Lower lobe of right lung (tissue), 2 donors: ENCODE results near the gene CSGALNACT2. TPM values are rescaled to one million over a fixed set of nuclear protein-coding genes. Genes with fewer than 3 reads are reported as not detected.

Experiments
- ATAC-seq, 2 donors: fragments of 200-7000 bp; cut with Tn5 transposase; one replicate each; pipeline ENCODE4 v1.9.1; 2020 to 2022; ENCODE audit warnings: mild to moderate bottlenecking in 2 of 2, moderate library complexity in 2 of 2
- DNase-seq: peaks from one replicate; pipeline ENCODE4 v3.0.0-alpha.2; 2020
- H3K27ac ChIP-seq: fragments of 200-600 bp; one replicate; pipeline ENCODE4 v1.8.0; 2022
- H3K27me3 ChIP-seq: fragments of 200-600 bp; one replicate; pipeline ENCODE4 v1.8.0; 2022; ENCODE audit warnings: low read depth
- H3K36me3 ChIP-seq: fragments of 200-600 bp; one replicate; pipeline ENCODE4 v1.8.0; 2022; ENCODE audit warnings: mild to moderate bottlenecking
- H3K4me1 ChIP-seq: fragments of 200-600 bp; one replicate; pipeline ENCODE4 v1.8.0; 2022
- H3K4me3 ChIP-seq: fragments of 200-600 bp; one replicate; pipeline ENCODE4 v1.8.0; 2022; ENCODE audit warnings: mild to moderate bottlenecking
- H3K9me3 ChIP-seq: fragments of 200-600 bp; one replicate; pipeline ENCODE4 v1.8.0; 2022
- intact Hi-C: fragments of 100-400 bp; cut with DNase I; formaldehyde crosslinking; loops from one replicate; pipeline ENCODE4 v1.11.0; 2022
- total RNA-seq: library from RNA; stranded (reverse); fragmentation: NEBNext Ultra II Directional; extraction: Animal tissue kit (Norgen Biotek cat#: 25700); gene quantifications from one replicate; pipeline ENCODE4 v1.2.1, GENCODE V29; 2021
- TF ChIP-seq, protein P1 (sequence below): fragments of 200-600 bp; IDR thresholded peaks from one replicate; pipeline ENCODE4 v1.8.0; 2022; ENCODE audit warnings: antibody characterized with exemption, mild to moderate bottlenecking
- donor health status: DM: no; HTN: yes; CAD: no; lungs with severe emphysema.

The CSGALNACT2 gene
- total RNA-seq, 1 donor from 2014 or later: 36.4 TPM

DNA sequence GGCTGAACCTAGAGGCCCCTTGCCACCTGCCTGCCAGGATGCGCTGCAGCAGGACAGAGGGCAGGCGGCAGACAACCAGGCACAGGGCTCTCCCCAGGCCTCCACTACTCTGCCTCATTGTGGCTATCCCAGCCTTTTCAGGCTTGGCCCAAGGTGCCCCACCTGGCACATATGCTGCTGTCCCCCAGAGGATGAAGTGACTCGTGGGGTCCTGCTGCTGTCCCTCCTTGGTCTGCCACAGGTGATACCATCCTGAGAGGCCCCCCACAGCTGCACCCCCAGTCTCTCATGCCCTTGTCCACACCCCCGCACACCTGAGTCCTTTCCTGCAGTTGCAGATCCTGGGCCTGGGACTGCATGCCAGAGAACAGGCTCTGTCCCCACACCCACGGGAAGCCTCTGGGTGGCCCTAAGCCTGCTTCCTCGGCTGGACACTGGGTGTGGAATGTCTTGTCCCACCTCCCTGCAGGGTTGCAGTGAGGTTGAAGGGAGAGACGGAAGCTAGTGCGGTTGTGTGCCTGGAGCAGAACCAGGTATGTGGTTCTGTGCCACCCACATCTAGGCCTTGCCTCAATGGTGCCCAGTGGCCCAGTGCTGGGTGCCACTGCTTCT, 73.3 kb downstream of the CSGALNACT2 start:
- no peaks in the 10 kb centered on the region for H3K27me3 ChIP-seq
- no peaks in the 10 kb centered on the region for H3K36me3 ChIP-seq
- no peak overlapping the region for H3K4me3 ChIP-seq
- TF ChIP-seq, protein P1, sequence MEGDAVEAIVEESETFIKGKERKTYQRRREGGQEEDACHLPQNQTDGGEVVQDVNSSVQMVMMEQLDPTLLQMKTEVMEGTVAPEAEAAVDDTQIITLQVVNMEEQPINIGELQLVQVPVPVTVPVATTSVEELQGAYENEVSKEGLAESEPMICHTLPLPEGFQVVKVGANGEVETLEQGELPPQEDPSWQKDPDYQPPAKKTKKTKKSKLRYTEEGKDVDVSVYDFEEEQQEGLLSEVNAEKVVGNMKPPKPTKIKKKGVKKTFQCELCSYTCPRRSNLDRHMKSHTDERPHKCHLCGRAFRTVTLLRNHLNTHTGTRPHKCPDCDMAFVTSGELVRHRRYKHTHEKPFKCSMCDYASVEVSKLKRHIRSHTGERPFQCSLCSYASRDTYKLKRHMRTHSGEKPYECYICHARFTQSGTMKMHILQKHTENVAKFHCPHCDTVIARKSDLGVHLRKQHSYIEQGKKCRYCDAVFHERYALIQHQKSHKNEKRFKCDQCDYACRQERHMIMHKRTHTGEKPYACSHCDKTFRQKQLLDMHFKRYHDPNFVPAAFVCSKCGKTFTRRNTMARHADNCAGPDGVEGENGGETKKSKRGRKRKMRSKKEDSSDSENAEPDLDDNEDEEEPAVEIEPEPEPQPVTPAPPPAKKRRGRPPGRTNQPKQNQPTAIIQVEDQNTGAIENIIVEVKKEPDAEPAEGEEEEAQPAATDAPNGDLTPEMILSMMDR: no peak
- peak; percentile 20 for DNase-seq
- no peak for ATAC-seq
- H3K4me1 ChIP-seq: no peaks in the 10 kb centered on the region
- H3K9me3 ChIP-seq: no peaks in the 10 kb centered on the region
- no peak overlapping the region for H3K27ac ChIP-seq
- intact Hi-C loops: no loop called here

DNA sequence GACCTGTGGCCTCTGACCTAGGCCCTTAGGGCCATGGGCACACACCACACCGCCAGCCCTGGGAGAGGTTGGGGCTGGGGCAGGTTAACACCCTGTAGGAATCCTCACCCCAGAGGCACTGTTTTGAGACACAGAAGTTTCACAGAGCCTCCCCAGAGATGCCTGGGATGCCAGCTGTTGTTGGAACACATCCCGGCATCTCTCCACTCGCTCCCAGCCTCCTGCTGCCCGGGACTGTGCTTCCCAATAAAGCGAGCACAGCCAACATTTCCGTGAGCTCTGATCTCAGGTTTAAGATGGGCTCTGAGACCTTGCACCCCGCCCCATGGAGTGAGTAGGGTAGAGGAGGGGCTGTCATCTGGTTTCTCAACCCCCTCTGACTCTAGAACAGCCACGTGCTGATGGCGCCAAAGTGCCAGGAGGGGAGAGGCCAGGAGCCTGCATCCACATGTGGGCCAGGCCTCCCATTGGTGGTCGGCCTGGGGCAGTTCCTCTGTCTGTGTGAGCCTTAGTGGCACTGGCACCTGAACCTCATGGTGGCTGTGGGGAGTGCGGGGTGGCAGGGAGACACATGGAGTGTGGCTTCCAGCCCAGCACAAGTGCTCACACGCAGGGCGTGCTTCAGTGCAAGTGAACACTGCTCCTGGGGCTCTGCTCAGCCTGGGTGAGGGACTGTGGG, 73.9 kb downstream of the CSGALNACT2 start:
- intact Hi-C loops: no loop called here
- no peak for ATAC-seq
- H3K36me3 ChIP-seq: no peaks in the 10 kb centered on the region
- H3K4me3 ChIP-seq: no peak overlapping the region
- no peak overlapping the region for H3K27ac ChIP-seq
- DNase-seq: peak; percentile 35
- H3K4me1 ChIP-seq: no peaks in the 10 kb centered on the region
- no peaks in the 10 kb centered on the region for H3K27me3 ChIP-seq
- TF ChIP-seq, protein P1: no peak
- no peaks in the 10 kb centered on the region for H3K9me3 ChIP-seq

DNA sequence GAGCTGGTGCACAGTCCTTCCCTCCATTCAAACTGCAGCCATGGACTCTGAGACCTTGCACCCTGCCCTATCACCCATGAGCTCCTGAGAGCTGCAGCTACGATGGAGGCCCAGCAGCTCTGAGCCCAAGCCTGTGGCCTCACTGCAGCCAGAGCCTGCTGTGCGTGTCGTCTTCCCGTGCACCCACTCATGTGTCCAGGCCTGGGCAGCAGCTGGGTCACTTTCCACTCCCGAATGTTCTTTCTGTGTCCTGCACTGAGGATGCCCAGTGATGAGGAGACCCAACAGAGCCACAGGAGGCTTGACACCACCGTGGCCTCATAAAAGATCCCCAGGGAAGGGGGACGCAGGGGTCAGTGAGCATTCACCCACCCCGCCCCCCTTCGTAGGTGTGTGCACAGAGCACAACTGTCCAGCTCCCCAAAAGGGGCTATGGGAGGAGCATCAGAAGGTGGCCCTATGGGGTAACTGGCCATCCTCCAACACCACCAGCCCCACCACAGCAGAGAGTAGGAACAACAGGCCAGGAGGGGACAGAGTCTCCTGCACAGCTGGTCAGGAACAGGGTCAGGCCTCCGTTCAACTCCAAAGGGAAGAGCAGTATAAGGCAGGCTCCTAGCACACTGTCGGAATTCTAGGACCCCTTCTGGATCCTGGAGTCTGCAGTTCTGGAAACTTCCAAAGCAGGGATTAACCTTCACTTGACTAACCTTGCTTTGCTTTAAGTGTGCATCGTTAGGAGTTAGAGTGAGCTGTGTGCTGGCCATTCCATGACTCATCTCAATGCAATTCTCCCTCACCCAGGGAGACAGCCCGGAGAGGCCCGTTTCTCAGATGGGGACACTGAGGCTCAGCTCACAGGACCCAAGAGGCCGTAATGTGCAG, 76.1 kb downstream of the CSGALNACT2 start:
- intact Hi-C loops: no loop called here
- Histone ChIP-seq H3K4me3 (no peak overlapping the region), H3K27ac (no peak overlapping the region), H3K4me1 (no peaks in the 10 kb centered on the region), H3K36me3 (no peaks in the 10 kb centered on the region), H3K27me3 (no peaks in the 10 kb centered on the region), H3K9me3 (no peaks in the 10 kb centered on the region)
- DNase-seq (no peak), ATAC-seq (no peak)
- TF ChIP-seq, protein P1: no peak

DNA sequence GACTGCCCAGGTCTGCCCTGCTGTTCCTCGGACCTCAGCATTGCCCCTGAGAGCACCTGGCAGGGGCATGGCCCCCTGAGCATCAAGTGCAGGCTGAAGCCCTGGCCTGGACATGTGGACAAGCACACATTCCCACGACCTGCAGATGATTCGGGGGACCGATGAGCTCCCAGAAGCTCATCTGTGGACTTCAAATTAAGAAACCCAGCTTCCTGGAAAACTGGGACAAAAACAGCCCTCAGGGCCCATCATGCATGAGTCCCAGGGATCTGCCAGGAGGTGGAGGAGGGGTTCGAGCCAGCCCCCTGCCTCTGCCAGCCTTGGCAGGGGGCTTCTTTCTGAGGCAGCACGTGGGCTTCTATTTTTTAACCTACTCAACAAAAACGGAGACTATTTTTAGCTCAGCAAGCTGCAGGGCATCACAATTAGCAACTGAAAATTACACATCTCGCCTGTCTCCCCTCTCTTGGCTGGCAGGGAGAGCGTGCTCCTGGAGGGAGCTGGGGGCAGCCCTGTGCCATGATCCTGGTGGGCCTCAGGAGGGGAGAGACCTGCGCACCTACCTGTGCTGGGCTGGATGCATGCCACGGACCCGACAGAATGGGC, 76.8 kb downstream of the CSGALNACT2 start:
- H3K4me3 ChIP-seq: no peak overlapping the region
- TF ChIP-seq, protein P1: no peak
- intact Hi-C loops: no loop called here
- H3K27ac ChIP-seq: no peak overlapping the region
- H3K27me3 ChIP-seq: no peaks in the 10 kb centered on the region
- no peaks in the 10 kb centered on the region for H3K36me3 ChIP-seq
- ATAC-seq (no peak), DNase-seq (no peak)
- no peaks in the 10 kb centered on the region for H3K9me3 ChIP-seq
- no peaks in the 10 kb centered on the region for H3K4me1 ChIP-seq

DNA sequence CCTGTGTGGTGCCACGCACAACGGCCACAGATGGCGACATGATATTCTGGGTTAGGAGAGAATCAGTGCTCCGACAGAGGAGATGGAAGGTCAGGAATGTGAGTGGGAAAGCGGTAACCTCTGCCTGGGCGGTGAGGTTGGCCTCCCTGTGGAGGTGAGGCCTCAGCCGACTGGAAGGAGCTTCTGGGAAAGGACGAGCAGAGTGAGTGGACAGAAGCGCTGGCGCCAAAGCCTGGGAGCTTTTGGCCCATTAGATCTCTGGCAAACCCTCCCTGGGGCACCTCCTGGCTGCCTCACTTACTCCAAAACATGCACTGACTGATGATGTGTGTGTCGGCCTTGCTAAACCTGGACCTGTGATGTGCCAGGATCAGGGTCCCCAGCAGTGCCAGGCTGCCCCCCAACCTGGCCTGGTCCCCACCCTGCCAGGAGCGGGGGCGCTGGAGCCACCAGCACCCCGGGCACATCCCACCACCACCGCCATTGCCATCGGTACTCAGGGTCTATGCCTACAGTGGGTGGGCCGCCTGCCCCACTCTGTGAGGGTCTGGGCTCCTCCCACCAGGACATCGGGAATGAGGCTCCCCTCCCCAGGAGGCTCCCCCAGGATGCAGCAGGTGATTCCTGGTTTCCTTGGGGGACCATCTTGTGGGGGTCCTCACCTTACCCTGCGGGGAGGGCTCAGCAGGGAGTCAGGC, 77.7 kb downstream of the CSGALNACT2 start:
- Histone ChIP-seq H3K36me3 (no peaks in the 10 kb centered on the region), H3K27ac (no peak overlapping the region), H3K27me3 (no peaks in the 10 kb centered on the region), H3K4me1 (no peaks in the 10 kb centered on the region), H3K9me3 (no peaks in the 10 kb centered on the region), H3K4me3 (no peak overlapping the region)
- TF ChIP-seq, protein P1: no peak
- intact Hi-C loops: no loop called here
- no peak for ATAC-seq
- DNase-seq: no peak
